Body of pancreas (tissue), 4 donors: ENCODE measurements around the gene GLRA3. TPM values are rescaled to one million over a fixed set of nuclear protein-coding genes. Genes with fewer than 3 reads are reported as not detected.

Source experiments
- ATAC-seq: fragments of 150-250 bp; one replicate; pipeline ENCODE4 v1.9.1; 2016
- DNase-seq, 4 donors: peaks; one replicate each; pipeline ENCODE4 v3.0.0-alpha.2; 2019
- H3K27ac ChIP-seq, 4 donors: fragments of 200-600 bp; sonication (generic); 1 replicate in 3 of 4; 2 replicates in 1 of 4; pipeline versions ENCODE4 v1.5.1 to v1.6.1; 2016 to 2019; ENCODE audit warnings: mild to moderate bottlenecking in 1 of 4, mixed read lengths in 1 of 4, moderate library complexity in 1 of 4
- H3K27me3 ChIP-seq, 2 donors: fragments of 200-600 bp; sonication (generic); one replicate each; pipeline ENCODE4 v1.6.0; 2016; ENCODE audit warnings: mild to moderate bottlenecking in 1 of 2
- H3K36me3 ChIP-seq, 2 donors: fragments of 200-600 bp; sonication (generic); replicated peaks in 1 of 2; 2 replicates each; pipeline ENCODE4 v1.5.1; 2016; ENCODE audit warnings: low read depth in 2 of 2; ENCODE audit not compliant: insufficient read depth in 1 of 2
- H3K4me1 ChIP-seq: fragments of 200-600 bp; sonication (generic); one replicate; pipeline ENCODE4 v1.6.0; 2016
- H3K4me3 ChIP-seq, 2 donors: fragments of 200-600 bp; sonication (generic); 1 replicate in 1 of 2; 2 replicates in 1 of 2; pipeline ENCODE4 v1.5.1; 2016 to 2019
- H3K9me3 ChIP-seq, 3 donors: fragments of 200-600 bp; sonication (generic); 1 replicate in 2 of 3; 2 replicates in 1 of 3; pipeline ENCODE4 v1.5.1; 2016
- POLR2A ChIP-seq, 3 donors: fragments of 450-650 bp; IDR thresholded peaks; one replicate each; pipeline ENCODE4 v1.6.1; 2016; ENCODE audit warnings: antibody characterized with exemption in 3 of 3, mild to moderate bottlenecking in 2 of 3
- WGBS, 2 donors: methylation state at CpG; one replicate each; pipeline ENCODE4 v1.1.5; 2017; 5-methylcytosine and 5-hydroxymethylcytosine counted together
- intact Hi-C: fragments of 100-400 bp; cut with DNase I; formaldehyde crosslinking; loops from one replicate; pipeline ENCODE4 v1.15.1; 2023
- total RNA-seq, 2 donors: library from RNA; depleted of rRNA; stranded (reverse); fragments of >200 nt; gene quantifications; one replicate each; pipeline ENCODE4 v1.1.0, GENCODE V29; 2016
- TF ChIP-seq, protein P1 (sequence below), 7 experiments: fragments of 450-650 bp in 4 of 7; fragments of 200-600 bp in 3 of 7; sonication (generic) in 3 of 7; IDR thresholded peaks; one replicate each; pipeline ENCODE4 v1.5.1; 2016 to 2019; ENCODE audit warnings: antibody characterized with exemption in 7 of 7

Gene GLRA3
- total RNA-seq, 2 donors from 2014 or later = 0.26 TPM; not detected in 1

DNA sequence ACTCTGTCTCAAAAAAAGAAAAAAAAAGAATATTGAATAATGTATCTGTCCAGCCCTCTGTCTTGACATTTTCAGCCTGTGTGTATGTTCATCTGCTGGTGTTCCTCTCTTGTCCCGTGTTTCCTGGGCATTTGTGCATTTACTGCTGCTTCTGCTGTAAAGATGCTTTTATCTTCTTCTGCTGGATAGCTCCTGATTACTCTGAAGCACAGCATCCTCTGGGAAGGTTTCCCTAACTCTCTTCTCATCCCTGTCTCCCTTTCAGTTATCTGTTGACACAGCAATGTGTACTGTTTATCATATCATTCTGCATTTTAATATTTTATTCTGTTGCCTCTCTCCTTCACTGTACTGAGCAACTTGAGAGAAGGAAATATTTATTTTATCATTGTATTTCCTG, 232.5 kb downstream of the GLRA3 start:
- Histone ChIP-seq H3K36me3 (no peaks in the 10 kb centered on the region), H3K27ac (no peak overlapping the region), H3K4me1 (no peaks in the 10 kb centered on the region), H3K9me3 (no peaks in the 10 kb centered on the region), H3K4me3 (no peak overlapping the region), H3K27me3 (no peaks in the 10 kb centered on the region)
- TF ChIP-seq, protein P1, sequence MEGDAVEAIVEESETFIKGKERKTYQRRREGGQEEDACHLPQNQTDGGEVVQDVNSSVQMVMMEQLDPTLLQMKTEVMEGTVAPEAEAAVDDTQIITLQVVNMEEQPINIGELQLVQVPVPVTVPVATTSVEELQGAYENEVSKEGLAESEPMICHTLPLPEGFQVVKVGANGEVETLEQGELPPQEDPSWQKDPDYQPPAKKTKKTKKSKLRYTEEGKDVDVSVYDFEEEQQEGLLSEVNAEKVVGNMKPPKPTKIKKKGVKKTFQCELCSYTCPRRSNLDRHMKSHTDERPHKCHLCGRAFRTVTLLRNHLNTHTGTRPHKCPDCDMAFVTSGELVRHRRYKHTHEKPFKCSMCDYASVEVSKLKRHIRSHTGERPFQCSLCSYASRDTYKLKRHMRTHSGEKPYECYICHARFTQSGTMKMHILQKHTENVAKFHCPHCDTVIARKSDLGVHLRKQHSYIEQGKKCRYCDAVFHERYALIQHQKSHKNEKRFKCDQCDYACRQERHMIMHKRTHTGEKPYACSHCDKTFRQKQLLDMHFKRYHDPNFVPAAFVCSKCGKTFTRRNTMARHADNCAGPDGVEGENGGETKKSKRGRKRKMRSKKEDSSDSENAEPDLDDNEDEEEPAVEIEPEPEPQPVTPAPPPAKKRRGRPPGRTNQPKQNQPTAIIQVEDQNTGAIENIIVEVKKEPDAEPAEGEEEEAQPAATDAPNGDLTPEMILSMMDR (IDR thresholded peaks at IDR 0.05) = no peak
- TF ChIP-seq POLR2A (IDR thresholded peaks at IDR 0.05) = no peak
- intact Hi-C loops = no loop called here
- ATAC-seq (no peak), DNase-seq (no peak)
- 67 to 77% methylated on average over 1 of the region's 1 CpG for WGBS, 2 donors

DNA sequence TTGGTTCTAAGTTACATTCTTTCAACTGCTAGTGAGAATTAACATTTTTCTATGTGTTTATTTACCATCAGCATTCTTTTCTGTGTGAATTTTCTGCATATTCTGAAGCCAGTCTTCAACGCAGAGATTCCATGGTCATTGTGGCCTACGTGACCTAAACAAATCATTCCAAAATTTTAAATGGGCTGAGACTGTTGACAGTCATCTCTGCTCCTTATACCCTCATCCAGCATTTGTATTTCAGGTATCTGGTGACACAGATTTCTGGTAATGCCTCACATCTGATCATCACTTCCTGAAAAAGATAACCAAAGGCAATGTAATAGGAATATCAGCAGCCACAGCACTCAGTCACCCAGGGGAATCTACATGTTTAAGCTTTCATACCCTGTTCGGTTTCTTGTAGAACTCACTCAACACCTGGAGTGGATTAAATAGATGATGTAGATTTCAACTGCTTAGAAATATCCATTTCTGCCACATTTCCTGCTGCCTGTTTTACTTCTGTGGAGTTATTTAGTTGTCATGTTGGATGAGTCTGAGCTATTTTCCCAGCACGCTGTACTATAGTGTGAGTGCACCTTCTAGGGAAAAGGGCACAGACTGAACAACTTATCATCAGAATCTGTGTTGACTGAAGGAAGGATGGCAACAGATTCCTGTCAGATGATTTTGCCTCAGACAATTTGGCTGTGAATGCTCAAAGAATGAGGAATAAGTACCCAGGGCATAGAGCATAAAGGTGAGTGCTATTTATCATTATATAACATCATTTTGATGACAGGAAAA, 233.7 kb downstream of the GLRA3 start:
- Histone ChIP-seq H3K9me3 (no peaks in the 10 kb centered on the region), H3K4me1 (no peaks in the 10 kb centered on the region), H3K27me3 (no peaks in the 10 kb centered on the region), H3K36me3 (no peaks in the 10 kb centered on the region), H3K4me3 (no peak overlapping the region), H3K27ac (no peak overlapping the region)
- ATAC-seq = no peak
- no peak for TF ChIP-seq POLR2A (IDR thresholded peaks at IDR 0.05)
- TF ChIP-seq, protein P1 (IDR thresholded peaks at IDR 0.05) = no peak
- WGBS, 2 donors = 78 to 79% methylated on average over 4 of the region's 4 CpGs
- DNase-seq = no peak
- intact Hi-C loops = no loop called here

DNA sequence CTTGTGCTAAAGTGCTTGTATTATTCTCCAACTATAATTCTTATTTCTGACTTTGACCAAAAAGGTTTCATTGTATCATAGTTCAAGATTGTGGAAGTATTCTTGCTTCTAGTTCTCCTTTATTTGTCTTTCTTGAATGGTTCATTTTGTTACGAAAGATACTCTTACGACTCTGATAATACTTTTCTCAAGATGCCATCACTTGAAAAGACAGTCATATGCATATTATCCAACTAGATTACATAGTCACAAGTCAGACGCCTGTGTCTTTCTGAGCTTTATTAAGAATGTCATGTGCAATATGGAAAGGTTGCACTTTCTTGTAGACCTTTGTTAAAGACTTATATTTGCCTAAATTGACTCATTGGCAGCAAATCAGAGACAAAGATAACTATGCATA, 235.3 kb downstream of the GLRA3 start:
- WGBS, 2 donors = 69 to 77% methylated on average over 3 of the region's 3 CpGs
- intact Hi-C loops = no loop called here
- DNase-seq = no peak
- no peak for ATAC-seq
- Histone ChIP-seq H3K36me3 (no peaks in the 10 kb centered on the region), H3K4me1 (no peaks in the 10 kb centered on the region), H3K27ac (no peak overlapping the region), H3K4me3 (no peak overlapping the region), H3K27me3 (no peaks in the 10 kb centered on the region), H3K9me3 (no peaks in the 10 kb centered on the region)
- TF ChIP-seq, protein P1 (IDR thresholded peaks at IDR 0.05) = no peak
- TF ChIP-seq POLR2A (IDR thresholded peaks at IDR 0.05) = no peak

DNA sequence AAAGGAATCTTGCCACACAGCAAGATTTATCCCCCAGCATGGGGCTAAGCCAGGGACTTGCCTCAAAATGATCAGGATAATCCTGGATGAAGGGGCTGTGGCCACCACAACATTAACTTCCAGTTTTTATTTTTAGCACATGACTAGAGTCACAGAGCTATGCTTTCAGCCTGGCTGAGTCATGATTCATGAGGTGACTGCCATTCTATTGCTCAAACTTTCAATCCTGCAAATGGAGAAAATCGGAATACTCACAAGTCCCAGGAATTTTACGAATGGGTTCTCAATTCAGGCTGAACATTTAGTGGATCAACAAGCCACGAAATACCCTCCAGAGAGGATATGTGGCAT, 236.1 kb downstream of the GLRA3 start:
- DNase-seq (peak in 1 of 4 donors; percentile 4), ATAC-seq (no peak)
- no peaks in the 10 kb centered on the region for H3K27me3 ChIP-seq
- no peaks in the 10 kb centered on the region for H3K36me3 ChIP-seq
- H3K4me1 ChIP-seq = no peaks in the 10 kb centered on the region
- intact Hi-C loops = no loop called here
- TF ChIP-seq, protein P1 (IDR thresholded peaks at IDR 0.05) = no peak
- TF ChIP-seq POLR2A (IDR thresholded peaks at IDR 0.05) = no peak
- no peak overlapping the region for H3K4me3 ChIP-seq
- H3K27ac ChIP-seq = no peak overlapping the region
- WGBS, 2 donors = 59 to 65% methylated on average over 3 of the region's 3 CpGs
- no peaks in the 10 kb centered on the region for H3K9me3 ChIP-seq
